Osteoblast (primary cell): ENCODE results near the gene COL16A1. TPM values are rescaled to one million over a fixed set of nuclear protein-coding genes. Genes with fewer than 3 reads are reported as not detected.

Experiments
- DNase-seq: peaks from one replicate; pipeline ENCODE4 v3.0.0; 2011; ENCODE audit warnings: low spot score, mixed read lengths; ENCODE audit not compliant: insufficient read length; ENCODE audit errors: missing footprints
- H2AFZ ChIP-seq: 2 replicates; pipeline ENCODE4 v1.6.0; 2011; ENCODE audit warnings: mild to moderate bottlenecking, low read length
- H3K27ac ChIP-seq: 2 replicates; pipeline ENCODE4 v1.5.1; 2011; ENCODE audit warnings: mild to moderate bottlenecking, low read depth, low read length, moderate library complexity
- H3K27me3 ChIP-seq: 2 replicates; pipeline ENCODE4 v1.6.0; 2012; ENCODE audit warnings: mild to moderate bottlenecking, control low read depth, inconsistent platforms, low read length, moderate library complexity; ENCODE audit not compliant: insufficient read depth
- H3K36me3 ChIP-seq: 2 replicates; pipeline ENCODE4 v1.5.1; 2011; ENCODE audit warnings: mild to moderate bottlenecking, low read length, control low read depth, moderate library complexity; ENCODE audit not compliant: insufficient read depth
- H3K4me1 ChIP-seq: 2 replicates; pipeline ENCODE4 v1.5.1; 2011; ENCODE audit warnings: mild to moderate bottlenecking, low read length, control low read depth, moderate library complexity; ENCODE audit not compliant: insufficient read depth
- H3K4me2 ChIP-seq: 2 replicates; pipeline ENCODE4 v1.6.0; 2011; ENCODE audit warnings: mild to moderate bottlenecking, low read length; ENCODE audit not compliant: insufficient read depth
- H3K4me3 ChIP-seq: fragments of 200-600 bp; sonication (generic); 3 replicates; pipeline ENCODE4 v1.5.1; 2012; ENCODE audit warnings: mild to moderate bottlenecking, low read length, inconsistent platforms; ENCODE audit not compliant: insufficient read depth
- H3K79me2 ChIP-seq: 2 replicates; pipeline ENCODE4 v1.6.0; 2012; ENCODE audit warnings: mild to moderate bottlenecking, low read length, control low read depth, inconsistent platforms; ENCODE audit not compliant: insufficient read depth
- H3K9me3 ChIP-seq: 2 replicates; pipeline ENCODE4 v1.5.1; 2011; ENCODE audit warnings: low read depth, low read length, control low read depth
- H4K20me1 ChIP-seq: 2 replicates; pipeline ENCODE4 v1.6.0; 2012; ENCODE audit warnings: mild to moderate bottlenecking, low read length, control low read depth; ENCODE audit not compliant: insufficient read depth
- total RNA-seq: library from RNA; depleted of rRNA; stranded (reverse); fragments of >200 nt; gene quantifications from 2 replicates; pipeline ENCODE4 v1.2.3, GENCODE V29; 2012
- TF ChIP-seq, protein P1 (sequence below): IDR thresholded peaks from 2 replicates; pipeline ENCODE4 v1.5.1; 2011; ENCODE audit warnings: mild to moderate bottlenecking, low read depth, low read length, moderate library complexity; ENCODE audit errors: extremely low read depth

Gene COL16A1
- total RNA-seq, 1 donor: 197 TPM

DNA sequence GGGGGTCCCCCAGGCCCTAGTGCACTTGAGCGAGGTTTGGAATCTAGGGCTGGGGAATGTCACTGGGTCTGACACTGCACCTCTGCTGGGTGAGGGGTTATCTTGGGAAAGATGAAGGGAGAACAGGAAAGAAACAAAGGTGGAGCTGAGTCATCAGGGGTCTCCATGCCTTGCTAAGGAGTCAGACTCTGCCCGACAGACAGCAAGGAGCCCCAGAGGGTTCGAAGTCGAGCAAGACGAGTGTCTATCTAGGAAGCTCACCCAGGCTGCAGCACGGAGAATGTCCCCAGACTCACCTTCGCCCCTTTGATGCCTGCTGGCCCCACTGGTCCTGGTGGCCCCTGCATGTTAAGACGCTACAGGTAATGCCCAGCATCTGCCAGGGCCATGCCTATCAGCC lies 18.0 kb downstream of the COL16A1 start:
- peaks cover 17% of the 10 kb centered on the region for H3K4me1 ChIP-seq
- H3K4me2 ChIP-seq: no peak overlapping the region
- no peak overlapping the region for H3K27ac ChIP-seq
- no peak overlapping the region for H3K4me3 ChIP-seq
- H2AFZ ChIP-seq: no peak overlapping the region
- TF ChIP-seq, protein P1, sequence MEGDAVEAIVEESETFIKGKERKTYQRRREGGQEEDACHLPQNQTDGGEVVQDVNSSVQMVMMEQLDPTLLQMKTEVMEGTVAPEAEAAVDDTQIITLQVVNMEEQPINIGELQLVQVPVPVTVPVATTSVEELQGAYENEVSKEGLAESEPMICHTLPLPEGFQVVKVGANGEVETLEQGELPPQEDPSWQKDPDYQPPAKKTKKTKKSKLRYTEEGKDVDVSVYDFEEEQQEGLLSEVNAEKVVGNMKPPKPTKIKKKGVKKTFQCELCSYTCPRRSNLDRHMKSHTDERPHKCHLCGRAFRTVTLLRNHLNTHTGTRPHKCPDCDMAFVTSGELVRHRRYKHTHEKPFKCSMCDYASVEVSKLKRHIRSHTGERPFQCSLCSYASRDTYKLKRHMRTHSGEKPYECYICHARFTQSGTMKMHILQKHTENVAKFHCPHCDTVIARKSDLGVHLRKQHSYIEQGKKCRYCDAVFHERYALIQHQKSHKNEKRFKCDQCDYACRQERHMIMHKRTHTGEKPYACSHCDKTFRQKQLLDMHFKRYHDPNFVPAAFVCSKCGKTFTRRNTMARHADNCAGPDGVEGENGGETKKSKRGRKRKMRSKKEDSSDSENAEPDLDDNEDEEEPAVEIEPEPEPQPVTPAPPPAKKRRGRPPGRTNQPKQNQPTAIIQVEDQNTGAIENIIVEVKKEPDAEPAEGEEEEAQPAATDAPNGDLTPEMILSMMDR: no peak
- H3K79me2 ChIP-seq: peaks cover 2% of the 10 kb centered on the region
- no peaks in the 10 kb centered on the region for H3K27me3 ChIP-seq
- no peaks in the 10 kb centered on the region for H4K20me1 ChIP-seq
- no peak for DNase-seq
- peaks cover 93% of the 10 kb centered on the region for H3K36me3 ChIP-seq
- H3K9me3 ChIP-seq: no peaks in the 10 kb centered on the region

DNA sequence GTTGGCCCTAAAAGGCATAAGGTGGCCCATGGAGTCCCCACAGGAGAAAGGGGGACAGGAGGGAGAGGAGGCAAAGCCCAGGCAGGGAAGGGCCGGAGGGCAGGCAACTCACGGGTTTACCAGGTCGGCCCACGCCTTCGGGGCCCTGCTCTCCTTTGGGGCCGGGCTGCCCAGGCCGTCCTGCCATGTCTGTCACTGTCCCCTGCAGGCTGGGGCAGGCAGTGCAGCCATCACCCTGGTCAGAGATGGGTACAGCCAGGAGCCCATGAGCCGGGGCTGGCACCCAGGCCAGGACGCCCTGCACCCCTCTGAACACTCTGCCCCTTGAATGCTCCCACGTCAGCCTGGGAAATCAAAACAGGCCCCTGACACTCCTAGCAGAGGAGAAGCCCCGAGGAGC lies 19.8 kb downstream of the COL16A1 start:
- Histone ChIP-seq H3K4me3 (no peak overlapping the region), H3K36me3 (peaks cover 99% of the 10 kb centered on the region), H3K79me2 (no peaks in the 10 kb centered on the region), H3K27me3 (no peaks in the 10 kb centered on the region), H3K4me1 (no peaks in the 10 kb centered on the region), H4K20me1 (no peaks in the 10 kb centered on the region), H3K9me3 (no peaks in the 10 kb centered on the region), H2AFZ (no peak overlapping the region), H3K27ac (no peak overlapping the region), H3K4me2 (no peak overlapping the region)
- TF ChIP-seq, protein P1: peak; percentile 32
- DNase-seq: no peak

DNA sequence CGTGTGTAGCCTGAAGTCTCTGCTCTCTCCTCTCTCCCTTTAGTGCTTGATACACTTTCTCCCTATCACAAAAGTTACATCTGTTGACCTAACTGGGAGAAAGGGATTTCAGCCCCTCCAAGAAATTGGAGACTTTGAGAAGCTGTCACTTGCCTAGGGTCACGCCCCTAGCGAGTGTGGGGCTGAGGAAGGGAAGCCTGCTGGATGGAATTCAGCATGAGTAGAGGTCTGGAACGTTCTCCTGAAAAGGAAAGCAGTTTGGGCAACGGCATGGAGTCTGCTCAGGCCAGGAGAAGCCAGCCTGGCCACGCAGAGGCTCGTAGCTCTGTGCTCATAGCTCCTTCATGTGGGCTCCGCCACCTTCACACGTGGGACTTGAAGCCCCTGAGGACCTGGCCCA lies 22.4 kb downstream of the COL16A1 start:
- Histone ChIP-seq H3K4me2 (no peak overlapping the region), H3K9me3 (no peaks in the 10 kb centered on the region), H3K36me3 (peaks cover 96% of the 10 kb centered on the region), H3K4me3 (no peak overlapping the region), H3K27me3 (no peaks in the 10 kb centered on the region), H3K27ac (no peak overlapping the region), H4K20me1 (no peaks in the 10 kb centered on the region), H3K79me2 (no peaks in the 10 kb centered on the region), H2AFZ (no peak overlapping the region), H3K4me1 (no peaks in the 10 kb centered on the region)
- TF ChIP-seq, protein P1: no peak
- no peak for DNase-seq

DNA sequence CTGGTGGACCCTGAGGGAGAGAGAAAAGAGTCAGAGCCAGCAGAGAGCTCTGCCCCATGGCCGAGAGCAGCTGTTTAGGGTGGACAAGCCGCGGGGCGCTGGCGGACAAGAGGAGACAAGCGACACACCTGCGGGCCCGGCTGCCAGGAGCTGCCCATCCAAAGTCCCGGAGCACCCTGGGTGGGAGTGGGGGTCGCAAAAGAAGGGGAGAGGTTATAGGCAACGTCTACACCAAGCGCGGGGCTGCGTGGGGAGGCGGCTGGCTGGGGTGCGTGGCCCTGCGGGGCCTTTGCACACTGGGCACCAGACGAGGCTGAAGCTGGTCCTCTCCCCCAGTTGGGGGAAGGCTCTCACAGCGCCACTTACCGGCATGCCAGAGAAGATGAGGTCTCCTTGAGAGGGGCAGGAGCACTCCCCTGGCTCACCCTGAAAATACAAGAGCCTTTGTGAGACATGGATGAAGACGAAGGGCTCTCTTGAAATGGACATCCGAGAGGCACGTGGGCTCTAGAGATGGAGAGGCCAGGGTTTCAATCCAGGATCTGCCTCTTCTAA lies 24.1 kb downstream of the COL16A1 start:
- no peaks in the 10 kb centered on the region for H4K20me1 ChIP-seq
- peaks cover 93% of the 10 kb centered on the region for H3K36me3 ChIP-seq
- no peak overlapping the region for H3K4me3 ChIP-seq
- no peak overlapping the region for H2AFZ ChIP-seq
- H3K9me3 ChIP-seq: no peaks in the 10 kb centered on the region
- no peaks in the 10 kb centered on the region for H3K27me3 ChIP-seq
- no peaks in the 10 kb centered on the region for H3K79me2 ChIP-seq
- TF ChIP-seq, protein P1: no peak
- H3K27ac ChIP-seq: no peak overlapping the region
- no peak for DNase-seq
- H3K4me2 ChIP-seq: no peak overlapping the region
- no peaks in the 10 kb centered on the region for H3K4me1 ChIP-seq
